NOMO-1 (cell line): Measurements from ENCODE around the gene TCF4.

Experiments used
- DNase-seq, 2 experiments: peaks; one replicate each; lab custom pipeline; 2025; ENCODE audit not compliant: unreplicated experiment in 2 of 2; lab: John Stamatoyannopoulos, UW

TCF4 gene

DNA sequence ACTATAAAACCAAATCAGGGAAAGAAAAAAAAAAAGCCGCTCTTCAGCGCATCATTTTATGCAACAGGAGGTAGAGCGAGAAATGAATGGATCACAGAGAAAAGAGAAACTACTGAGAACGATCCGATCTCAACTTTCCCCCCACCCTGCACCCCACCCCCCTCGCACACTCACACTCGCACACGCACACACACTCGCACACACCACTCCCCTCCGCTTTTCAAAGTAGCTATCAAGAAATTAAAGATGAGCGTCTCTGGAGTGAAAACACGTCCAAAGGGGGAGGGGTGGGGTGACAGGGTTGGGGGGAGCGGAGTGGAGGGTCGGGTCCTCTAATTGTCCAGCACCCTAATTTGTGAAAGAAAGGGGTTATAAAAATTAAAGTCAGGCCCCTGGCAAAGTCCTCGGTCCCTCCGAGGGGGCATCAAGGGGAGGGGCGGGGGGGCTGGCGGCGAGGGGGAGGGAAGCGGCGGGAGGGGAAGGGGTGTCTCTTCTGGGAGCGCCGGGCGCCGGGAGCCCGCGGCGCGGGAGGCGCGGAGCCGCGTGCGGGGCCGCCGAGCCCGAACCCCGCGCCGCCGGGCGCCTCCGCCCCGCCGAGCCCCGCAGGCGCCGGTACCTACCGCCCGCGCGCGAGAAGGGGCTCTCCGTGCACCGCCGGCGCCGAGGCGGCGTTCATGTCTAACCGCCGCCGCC is 428 bp downstream of the TCF4 start:
- DNase-seq = no peak

DNA sequence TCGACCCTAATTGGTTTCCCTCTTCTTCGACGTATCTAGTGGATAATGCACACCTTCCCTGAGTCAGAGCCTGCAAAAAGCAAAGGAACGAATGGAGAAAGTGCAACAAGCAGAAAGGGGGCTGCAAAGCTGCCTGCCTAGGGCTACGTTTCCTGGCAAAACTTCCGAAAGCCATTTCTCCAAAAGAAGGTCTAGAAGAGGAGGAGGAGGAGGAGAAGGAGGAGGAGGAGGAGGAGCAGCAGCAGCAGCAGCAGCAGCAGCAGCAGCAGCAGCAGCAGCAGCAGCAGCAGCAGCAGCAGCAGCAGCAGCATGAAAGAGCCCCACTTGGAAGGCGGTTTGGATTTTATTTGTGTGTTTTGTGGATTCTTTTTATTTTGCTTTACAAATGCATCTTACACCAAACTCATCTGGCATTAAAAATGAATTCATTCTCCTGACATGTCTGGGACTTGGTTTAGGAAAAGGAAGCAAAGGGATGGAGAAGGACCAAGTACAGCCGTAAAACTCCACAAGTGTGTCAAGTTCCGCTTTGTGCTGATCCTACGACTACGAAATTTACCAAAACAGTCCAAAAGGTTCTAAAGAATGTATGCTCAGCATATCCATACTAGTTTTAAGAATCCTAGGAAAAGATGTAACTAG is 2.0 kb downstream of the TCF4 start:
- DNase-seq = no peak

DNA sequence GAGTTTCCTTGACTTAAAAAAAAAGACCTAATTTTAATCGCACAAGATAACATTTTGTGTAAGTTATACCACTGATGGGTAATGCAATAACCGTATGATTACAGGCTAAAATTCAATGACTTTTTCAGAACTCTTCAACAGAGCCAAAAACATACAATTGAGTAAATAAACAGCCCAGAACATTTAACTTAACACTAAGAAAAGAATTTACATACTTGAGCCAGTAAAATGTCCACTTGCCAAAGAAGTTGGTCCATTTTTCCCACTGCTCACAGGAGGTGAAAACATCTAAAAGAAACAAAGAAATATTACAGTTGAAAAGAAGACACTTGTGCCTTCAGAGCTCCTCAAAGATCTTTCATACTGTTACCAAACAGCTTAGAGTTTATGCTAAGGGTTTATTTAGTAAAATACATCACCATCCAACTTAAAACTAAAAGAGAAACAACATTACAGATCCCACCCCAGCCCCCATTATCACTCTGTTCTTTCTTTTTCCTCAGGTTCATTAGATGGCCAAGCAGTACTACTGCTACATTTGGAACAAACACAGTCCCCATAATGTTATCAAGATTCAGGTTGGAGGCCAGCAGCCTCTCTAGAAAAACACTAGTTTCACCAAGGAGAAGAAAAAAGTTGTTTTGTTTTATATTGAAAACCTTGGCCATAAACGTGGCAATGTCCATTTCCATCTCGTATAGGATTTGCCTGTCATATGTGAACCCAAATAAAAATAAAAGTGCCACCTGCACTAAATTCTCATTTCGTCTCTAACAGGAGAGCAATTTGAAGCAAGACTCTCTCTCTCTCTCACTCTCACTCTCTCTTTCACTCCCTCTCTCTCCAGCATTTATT is 2.7 kb downstream of the TCF4 start:
- DNase-seq = no peak

DNA sequence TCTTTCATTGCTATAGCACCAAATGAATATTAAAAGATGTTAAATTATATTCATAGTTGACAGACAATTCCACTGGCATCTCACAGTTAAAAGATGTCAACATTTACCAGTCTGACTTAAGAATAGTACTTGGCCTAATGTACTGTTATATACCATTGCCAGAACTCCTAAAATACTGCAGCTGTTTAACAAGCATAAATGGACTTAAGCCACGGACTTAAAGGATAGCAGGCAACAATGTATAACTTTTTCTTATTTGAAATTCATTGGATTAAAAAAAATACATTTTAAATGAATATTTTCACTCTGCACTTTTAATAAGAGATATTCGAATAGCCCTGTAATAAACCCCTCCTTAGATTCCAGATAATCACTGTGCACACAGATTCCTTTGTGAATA is 3.8 kb downstream of the TCF4 start:
- DNase-seq = no peak

DNA sequence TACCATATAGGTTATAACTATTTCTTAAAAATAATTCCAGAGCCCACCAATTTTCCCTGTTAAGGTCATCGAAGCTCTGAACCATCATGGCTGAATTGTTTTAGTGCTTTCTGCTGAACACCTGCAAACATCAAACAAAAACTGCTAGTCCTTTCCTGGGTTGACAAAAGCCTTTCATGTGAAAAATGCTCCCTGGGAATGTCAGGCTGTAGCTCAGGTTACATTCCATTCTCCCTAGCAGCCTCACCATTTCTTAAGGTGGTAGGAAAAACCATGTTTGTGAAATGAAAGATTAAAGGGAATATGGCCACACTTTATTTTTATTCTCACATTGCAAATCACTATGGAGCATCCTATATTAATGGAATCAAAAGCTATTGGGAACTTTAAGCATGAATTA is 5.7 kb downstream of the TCF4 start:
- no peak for DNase-seq

DNA sequence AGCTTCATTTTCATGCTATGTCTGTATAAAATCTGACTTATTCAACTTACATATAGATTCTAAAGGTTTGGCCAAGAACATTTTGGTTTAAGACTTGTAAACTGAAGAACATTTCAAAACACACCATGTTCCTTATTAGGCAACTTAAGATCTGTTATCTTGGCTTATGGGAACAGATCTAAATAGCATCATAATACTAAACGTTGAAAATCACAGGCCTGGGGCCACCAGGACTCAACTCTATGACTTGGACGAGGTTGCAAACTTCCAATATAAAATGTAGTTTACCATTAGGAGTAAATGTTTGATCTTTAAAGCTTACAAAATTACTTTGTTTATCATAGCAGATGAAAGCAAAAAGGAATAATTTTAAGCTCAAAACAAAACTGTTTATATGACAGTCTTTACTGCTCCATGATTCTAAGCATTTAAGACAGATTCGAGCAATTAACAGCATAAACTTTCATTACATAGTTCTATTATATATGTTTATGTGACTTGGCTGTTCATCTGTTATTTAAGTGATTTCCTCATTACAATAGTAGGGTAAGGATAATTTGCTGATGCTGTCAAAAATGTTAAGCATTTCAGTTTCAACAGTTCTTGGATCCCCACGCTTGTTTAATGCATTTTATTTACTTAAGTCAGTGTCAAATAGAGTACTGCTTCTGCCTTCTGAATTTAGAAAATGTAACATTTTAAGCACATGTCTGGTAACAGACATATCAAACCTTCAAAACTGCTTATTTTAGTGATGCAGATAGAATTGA is 8.3 kb downstream of the TCF4 start:
- DNase-seq = no peak

DNA sequence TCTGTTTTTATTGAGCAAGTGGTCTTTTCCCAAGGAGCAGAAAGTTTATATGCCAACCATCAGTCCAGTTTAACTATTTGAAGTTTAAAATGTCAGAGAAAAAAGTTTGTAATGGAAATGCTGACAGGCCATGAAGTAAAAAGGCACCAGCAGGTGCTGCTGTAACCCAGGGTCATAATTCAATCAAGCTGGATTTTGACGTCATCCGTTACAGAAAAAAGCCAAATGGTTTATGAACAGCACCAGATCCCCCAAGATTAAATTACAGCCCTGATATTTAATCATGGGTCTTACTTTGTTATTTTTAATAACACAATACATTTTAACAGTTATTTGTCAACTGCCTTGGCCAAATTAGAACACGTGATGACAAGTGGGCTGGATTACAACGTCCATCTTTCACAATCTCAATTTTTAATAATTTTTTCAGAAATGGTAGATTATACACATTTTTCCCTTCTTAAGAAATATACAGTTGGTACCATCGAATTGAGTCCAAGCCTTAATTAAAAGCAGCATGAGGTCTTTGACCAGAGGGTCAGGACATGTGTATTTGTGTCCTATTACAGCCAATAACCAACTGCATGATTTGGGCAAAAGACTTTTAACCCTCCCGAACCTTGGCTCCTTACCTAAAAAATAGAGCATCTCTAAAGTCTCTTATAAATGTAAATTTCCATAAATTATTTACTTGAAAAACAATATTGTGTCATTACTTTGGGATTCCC is 10.0 kb downstream of the TCF4 start:
- DNase-seq = no peak

DNA sequence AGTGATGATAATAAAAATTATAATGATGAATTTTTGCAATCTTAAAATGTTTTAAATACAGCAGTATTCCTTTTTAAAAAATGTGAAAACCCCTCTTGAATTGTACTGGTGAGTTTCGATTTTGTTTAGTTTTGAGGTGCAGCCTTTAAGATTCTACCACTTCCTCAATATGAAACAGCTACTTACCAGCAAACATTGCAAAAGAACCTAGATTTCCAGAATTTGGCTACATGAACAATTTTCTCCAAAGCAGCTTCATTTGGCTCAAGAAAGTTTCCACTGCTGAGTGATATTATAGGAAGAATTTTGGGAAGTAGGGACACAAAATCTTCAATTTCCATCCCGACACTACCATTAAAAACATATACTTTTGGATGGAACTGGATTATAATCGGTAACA is 12.0 kb downstream of the TCF4 start:
- peak; percentile 47 to 74 for DNase-seq

DNA sequence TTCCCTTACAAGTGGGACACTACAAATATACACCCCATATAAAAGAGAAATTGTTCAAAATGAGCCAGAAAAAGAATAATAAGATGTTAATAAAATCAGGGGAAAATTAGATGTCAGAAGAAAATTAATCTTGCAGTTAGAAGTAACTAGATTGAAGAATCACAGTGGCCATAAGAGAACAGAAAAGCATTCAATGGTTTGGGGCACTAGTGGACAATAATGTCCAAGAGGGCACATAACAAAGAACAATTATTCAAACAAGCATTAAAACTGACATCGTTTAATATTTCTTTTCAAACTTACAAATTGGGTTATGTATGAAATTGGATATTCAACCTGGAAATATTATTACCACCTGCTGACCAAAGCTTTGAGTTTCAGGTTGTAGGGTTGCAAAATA is 12.9 kb downstream of the TCF4 start:
- DNase-seq = no peak

DNA sequence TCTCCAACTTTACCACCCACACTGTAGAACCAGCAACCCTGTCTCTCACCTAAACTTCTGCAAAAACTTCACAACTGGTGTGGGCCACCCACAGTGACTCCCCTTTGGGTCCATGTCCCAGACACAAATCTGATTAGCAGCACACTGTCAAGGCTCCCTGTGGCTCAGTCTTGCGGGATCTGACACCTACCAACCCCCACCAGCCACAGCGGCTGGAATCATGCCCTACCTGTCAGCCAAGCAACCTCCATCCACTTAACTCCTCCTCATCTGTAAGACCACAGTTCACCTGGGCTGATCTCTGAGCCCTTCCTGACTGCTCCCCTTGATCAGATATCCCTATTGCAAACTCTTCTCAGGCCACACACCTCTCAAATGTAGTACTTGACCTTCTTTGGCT is 14.6 kb downstream of the TCF4 start:
- no peak for DNase-seq

DNA sequence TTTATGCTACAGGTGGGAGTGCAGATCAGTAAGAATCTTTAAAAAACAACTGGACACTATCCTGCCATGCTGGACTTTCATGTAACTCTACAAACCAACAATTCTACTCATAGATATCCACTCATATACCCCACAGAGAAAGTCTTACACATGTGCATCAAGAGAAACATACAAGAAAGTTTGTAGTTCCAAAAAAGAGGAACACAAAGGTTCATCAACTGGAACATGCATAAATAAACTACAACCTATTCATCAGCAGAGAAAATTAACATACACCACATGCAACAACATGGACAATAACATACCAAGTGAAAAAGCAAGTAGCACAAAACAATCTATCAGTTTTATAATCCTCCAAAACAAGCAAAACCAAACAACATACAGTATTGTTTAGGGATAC is 17.0 kb downstream of the TCF4 start:
- DNase-seq = no peak

DNA sequence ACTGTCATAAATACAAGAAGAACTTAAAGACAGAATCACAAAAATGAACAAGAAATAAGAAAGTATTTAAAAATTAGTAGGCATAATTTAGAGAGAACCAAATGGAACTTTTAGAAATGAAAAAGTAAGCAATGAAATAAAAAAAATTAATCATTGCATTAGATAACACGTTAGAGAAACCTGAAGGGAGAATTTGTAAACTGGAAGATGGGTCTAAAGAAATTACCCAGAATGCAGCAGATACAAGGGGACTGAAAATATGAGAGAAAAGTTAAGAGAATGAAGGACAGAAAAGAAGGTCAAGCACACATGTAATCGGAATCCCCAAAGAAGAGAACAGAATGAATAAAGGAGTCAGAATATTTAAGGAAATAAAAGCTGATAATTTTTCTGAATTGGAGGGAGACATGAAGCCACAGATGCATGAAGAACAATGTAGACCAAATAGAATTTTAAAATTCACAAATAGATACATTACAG is 21.5 kb downstream of the TCF4 start:
- DNase-seq = no peak

DNA sequence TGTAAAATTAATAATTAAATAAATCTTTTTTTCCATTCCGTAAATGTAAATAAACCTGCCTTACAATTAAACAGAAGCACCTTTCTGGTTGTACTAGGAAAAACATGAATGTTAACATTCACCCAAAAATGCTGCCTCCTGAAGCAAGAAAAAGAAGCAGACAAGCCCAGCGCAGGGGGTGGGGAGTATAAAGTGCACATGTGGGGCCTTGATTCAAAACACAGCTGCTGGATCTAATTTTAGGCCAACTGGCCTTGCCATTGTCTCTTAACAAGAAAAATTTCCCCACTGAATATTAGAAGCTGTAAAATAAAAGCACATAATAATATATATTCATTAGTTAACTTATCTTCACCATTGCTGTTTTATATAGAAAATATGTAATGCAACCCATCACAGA is 28.3 kb downstream of the TCF4 start:
- no peak for DNase-seq

DNA sequence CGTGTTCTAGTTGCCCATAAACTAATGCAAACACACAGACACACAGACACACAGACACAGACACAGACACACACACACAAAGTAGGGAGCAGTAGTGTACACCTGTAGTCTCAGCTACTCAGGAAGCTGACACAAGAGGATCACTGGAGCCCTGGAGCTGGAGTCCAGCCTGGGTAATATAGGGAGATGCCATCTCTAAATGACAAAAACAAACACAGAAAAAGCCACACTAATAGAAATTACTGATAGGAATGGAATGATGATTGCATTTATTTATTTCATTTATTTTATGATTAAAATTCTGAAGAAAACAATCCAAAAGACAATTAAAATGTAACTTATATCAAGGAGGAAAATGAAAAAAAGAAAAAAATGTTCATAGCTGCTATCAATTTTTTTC is 30.8 kb downstream of the TCF4 start:
- no peak for DNase-seq

DNA sequence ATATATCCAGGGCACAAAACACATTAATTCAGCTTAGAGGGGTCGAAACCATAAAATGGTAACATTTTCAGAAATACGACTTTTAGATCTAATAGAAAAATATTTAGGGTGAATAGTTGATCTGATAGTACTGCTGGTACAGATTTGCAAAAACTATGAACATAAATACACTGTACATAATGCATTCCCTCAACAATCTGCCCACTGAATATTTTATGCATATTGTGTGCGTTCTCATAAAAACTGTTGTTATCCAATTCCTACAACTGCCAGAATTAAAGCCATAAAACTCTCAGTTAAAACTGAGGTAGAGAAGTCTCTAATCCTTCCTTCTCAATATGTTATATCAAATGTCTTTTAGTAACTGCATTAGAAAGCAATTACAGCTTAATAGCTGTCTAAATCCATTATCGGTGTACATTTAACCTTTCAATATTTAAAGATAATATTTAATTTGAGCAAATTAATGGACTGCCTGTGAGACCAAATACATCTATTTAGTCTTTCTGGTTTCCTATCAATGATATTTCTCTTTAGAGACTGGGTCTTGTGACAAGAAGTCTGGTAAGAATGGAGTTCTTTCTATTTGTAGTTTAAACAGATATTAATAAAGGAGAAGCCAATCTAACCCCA is 32.5 kb downstream of the TCF4 start:
- DNase-seq = no peak

DNA sequence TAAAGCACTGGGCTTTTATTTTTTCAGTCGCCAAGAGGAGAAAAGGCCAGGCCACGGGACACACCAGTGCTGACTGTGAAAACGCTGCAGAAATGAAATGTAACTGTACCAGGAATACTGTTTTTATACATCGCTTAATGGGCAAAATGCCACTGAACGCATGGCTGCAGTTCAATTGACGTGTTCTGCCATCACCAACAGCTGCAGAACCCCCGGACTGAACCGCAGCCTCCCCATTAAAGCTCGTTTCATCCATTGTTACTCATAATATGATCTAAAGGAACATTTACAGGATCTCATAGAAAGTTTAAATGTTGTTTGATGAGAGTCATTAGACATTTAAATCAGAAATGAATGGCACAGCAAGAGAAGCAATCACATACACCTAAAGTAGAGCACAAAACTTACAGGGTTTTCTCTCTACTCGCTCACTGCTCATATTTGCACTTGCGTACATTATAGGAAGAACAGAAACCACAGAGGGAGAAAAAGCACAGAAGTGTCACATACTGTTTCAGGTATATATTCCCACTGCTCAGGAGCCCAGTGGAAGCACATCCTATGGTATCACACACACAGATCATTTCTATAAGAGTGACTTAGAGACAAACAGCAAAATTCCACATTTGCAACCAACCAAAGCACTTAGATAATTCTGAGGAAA is 35.3 kb downstream of the TCF4 start:
- no peak for DNase-seq

DNA sequence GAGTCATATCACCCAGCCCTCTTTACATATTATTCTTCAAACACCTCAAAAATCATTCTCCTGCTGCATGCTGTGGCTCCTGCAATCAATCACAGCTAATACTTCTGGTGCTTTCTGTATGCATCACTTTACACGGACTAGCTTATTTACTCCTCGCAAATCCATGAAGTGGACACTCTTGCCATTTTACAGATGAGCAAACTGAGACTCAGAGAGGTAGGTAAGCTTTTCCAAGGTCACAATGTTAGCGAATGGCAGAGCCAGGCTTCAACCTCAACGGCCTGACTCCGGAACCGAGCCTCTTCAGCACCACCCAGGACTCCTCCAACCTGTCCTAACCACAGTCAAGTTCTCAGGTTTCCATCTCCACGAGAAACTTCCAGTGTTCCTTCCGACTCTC is 36.8 kb downstream of the TCF4 start:
- no peak for DNase-seq

DNA sequence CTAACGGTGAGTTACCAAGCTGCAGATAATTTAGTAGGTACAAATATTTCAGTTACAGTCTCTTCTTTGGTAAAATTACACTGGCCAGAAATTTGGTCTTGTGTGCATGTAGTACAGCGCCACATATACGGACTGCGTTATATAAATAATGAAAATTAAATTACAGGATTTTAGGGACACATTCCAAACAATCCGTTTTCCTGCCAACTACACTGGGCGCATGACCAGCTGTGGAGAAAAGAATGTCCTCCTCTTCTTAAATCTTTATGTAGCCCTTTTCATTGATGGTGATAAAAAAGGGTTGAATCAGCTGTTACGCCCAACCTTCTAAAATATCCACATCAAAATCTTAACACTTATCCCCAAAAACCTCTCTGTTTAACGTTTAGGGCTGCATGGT is 37.5 kb downstream of the TCF4 start:
- no peak for DNase-seq

DNA sequence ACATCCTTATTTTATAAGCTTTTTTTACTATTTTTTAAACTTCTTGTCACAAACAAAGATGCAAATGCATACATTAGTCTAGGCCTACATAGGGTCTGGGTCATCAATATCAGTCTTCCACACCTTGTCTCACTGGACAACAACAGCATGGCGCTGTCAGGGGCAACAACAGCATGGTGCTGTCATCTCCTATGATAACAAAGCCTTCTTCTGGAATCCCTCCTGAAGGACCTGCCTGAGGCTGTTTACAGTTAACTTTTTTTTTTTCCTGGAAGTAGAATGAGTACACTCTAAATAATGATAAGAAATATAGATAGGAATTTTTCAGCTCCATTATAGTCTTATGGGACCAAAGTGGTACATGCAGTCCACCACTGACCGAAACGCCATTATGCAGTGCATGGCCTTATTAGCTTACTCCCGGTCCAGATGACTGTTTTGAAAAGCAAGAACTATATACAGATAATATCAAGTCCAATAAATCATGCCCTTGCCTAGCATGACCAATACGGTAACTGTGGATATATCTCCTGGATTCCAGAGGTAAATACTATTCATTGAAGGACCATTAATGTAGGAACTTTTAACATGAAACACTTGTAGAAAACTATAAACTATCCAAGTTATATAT is 38.4 kb downstream of the TCF4 start:
- no peak for DNase-seq
